Testis (tissue), 3 donors: ENCODE measurements around the gene PRKRIP1. TPM values are rescaled to one million over a fixed set of nuclear protein-coding genes. Genes with fewer than 3 reads are reported as not detected.

ENCODE experiments used
- DNase-seq: peaks from one replicate; pipeline ENCODE4 v3.0.0-alpha.2; 2019
- H3K27ac ChIP-seq, 2 donors: fragments of 200-600 bp; sonication (generic); one replicate each; pipeline ENCODE4 v1.5.1; 2019
- H3K27me3 ChIP-seq: fragments of 200-600 bp; sonication (generic); one replicate; pipeline ENCODE4 v1.5.1; 2019
- H3K36me3 ChIP-seq: fragments of 200-600 bp; sonication (generic); one replicate; pipeline ENCODE4 v1.5.1; 2017; ENCODE audit warnings: low read depth; ENCODE audit errors: missing control alignments
- H3K4me1 ChIP-seq: fragments of 200-600 bp; sonication (generic); one replicate; pipeline ENCODE4 v1.5.1; 2019
- H3K4me3 ChIP-seq, 2 donors: fragments of 200-600 bp; sonication (generic); one replicate each; pipeline ENCODE4 v1.5.1; 2017 to 2019
- H3K9me3 ChIP-seq: fragments of 200-600 bp; sonication (generic); one replicate; pipeline ENCODE4 v1.5.1; 2017
- CTCF ChIP-seq, 3 experiments: fragments of 450-650 bp in 2 of 3; fragments of 200-600 bp in 1 of 3; sonication (generic) in 1 of 3; IDR thresholded peaks; one replicate each; pipeline ENCODE4 v1.5.1; 2016 to 2019; ENCODE audit warnings: antibody characterized with exemption in 3 of 3, mild to moderate bottlenecking in 2 of 3, moderate library complexity in 1 of 3
- POLR2A ChIP-seq: fragments of 450-650 bp; IDR thresholded peaks from one replicate; pipeline ENCODE4 v1.6.1; 2017; ENCODE audit warnings: antibody characterized with exemption, mild to moderate bottlenecking, moderate library complexity
- WGBS, 2 donors: methylation state at CpG; one replicate each; pipeline ENCODE4 v1.1.5; 2018; 5-methylcytosine and 5-hydroxymethylcytosine counted together
- intact Hi-C: fragments of 100-400 bp; cut with DNase I; formaldehyde crosslinking; loops from one replicate; pipeline ENCODE4 v1.15.1; 2023; ENCODE audit warnings: low total_unique reads
- polyA plus RNA-seq: library from polyadenylated mRNA; stranded (reverse); fragments of 350-450 nt; fragmentation: Illumina TruSeq; extraction: RNeasy Lipid Tissue Mini Kit (QIAGEN cat#74804); gene quantifications from one replicate; pipeline ENCODE4 v1.2.3, GENCODE V29; 2014; ENCODE audit warnings: low read depth, low replicate concordance; ENCODE audit not compliant: insufficient read depth
- total RNA-seq, 2 donors: library from RNA; depleted of rRNA; stranded (reverse); fragments of >200 nt; gene quantifications; one replicate each; pipeline ENCODE4 v1.2.3, GENCODE V29; 2016

The PRKRIP1 gene
- total and polyA plus RNA-seq, 3 donors from 2014 or later: 50.8 to 71.1 (median 52.5) TPM

- Histone ChIP-seq H3K27me3 (no peaks in the 10 kb centered on the region), H3K4me3 (no peak overlapping the region)
- DNase-seq: peak; percentile 81
Observed at GRCh38 chr7:102390697-102391484, 5.3 kb upstream of the PRKRIP1 start.

GRCh38 chr7:102392330-102392729 is 3.8 kb upstream of the PRKRIP1 start:
- TF ChIP-seq CTCF (IDR thresholded peaks at IDR 0.05) (no peak), POLR2A (no peak)
- Histone ChIP-seq H3K9me3 (no peaks in the 10 kb centered on the region), H3K4me1 (peaks cover 5% of the 10 kb centered on the region), H3K4me3 (no peak overlapping the region), H3K27me3 (no peaks in the 10 kb centered on the region), H3K27ac (no peak overlapping the region), H3K36me3 (no peaks in the 10 kb centered on the region)
- DNase-seq: no peak
- WGBS, 2 donors: 100% methylated on average over 1 of the region's 1 CpG
- intact Hi-C loops: loop anchor here (5.0 kb wide), 1 partner anchor 110 kb away; no protein-coding TSS in a partner anchor

More at GRCh38 chr7:102390697-102391484, 5.3 kb upstream of the PRKRIP1 start:
- no peaks in the 10 kb centered on the region for H3K4me1 ChIP-seq
- no peak for TF ChIP-seq POLR2A
- peak; percentile 78 to 87 (median 82) for TF ChIP-seq CTCF (IDR thresholded peaks at IDR 0.05)
- intact Hi-C loops: loop anchor here (5.0 kb wide), 1 partner anchor 109 kb away; no protein-coding TSS in a partner anchor
- WGBS, 2 donors: 79 to 80% methylated on average over 9 to 12 of the region's 12 CpGs
- no peaks in the 10 kb centered on the region for H3K9me3 ChIP-seq
- no peak overlapping the region for H3K27ac ChIP-seq
- H3K36me3 ChIP-seq: no peaks in the 10 kb centered on the region

- Histone ChIP-seq H3K36me3 (no peaks in the 10 kb centered on the region), H3K27ac (no peak overlapping the region), H3K4me3 (no peak overlapping the region), H3K4me1 (peaks cover 6% of the 10 kb centered on the region), H3K9me3 (no peaks in the 10 kb centered on the region), H3K27me3 (no peaks in the 10 kb centered on the region)
- WGBS, 2 donors: 90 to 91% methylated on average over 9 of the region's 9 CpGs
- intact Hi-C loops: loop anchor here (5.0 kb wide), 1 partner anchor 111 kb away; no protein-coding TSS in a partner anchor
- no peak for TF ChIP-seq CTCF (IDR thresholded peaks at IDR 0.05)
- no peak for TF ChIP-seq POLR2A
- DNase-seq: no peak
Observed at GRCh38 chr7:102393467-102393866, 2.7 kb upstream of the PRKRIP1 start.

- no peak for DNase-seq
- H3K27me3 ChIP-seq: no peaks in the 10 kb centered on the region
- H3K4me3 ChIP-seq: peak overlapping the region; percentile 71 to 75
- no peaks in the 10 kb centered on the region for H3K9me3 ChIP-seq
- peak overlapping the region; percentile 74 for H3K27ac ChIP-seq
- H3K4me1 ChIP-seq: peaks cover 6% of the 10 kb centered on the region
- intact Hi-C loops: no loop called here
- 8 to 10% methylated on average over 9 of the region's 9 CpGs for WGBS, 2 donors
- no peaks in the 10 kb centered on the region for H3K36me3 ChIP-seq
- TF ChIP-seq POLR2A: no peak
- TF ChIP-seq CTCF (IDR thresholded peaks at IDR 0.05): no peak
Observed at GRCh38 chr7:102395592-102395872, 631 bp upstream of the PRKRIP1 start.

- Histone ChIP-seq H3K4me3 (peak overlapping the region; percentile 71 to 75), H3K27ac (peak overlapping the region; percentile 48 to 74), H3K36me3 (no peaks in the 10 kb centered on the region), H3K4me1 (peaks cover 6% of the 10 kb centered on the region), H3K9me3 (no peaks in the 10 kb centered on the region), H3K27me3 (no peaks in the 10 kb centered on the region)
- 0 to 1% methylated on average over 12 of the region's 12 CpGs for WGBS, 2 donors
- intact Hi-C loops: no loop called here
- no peak for DNase-seq
- TF ChIP-seq CTCF (IDR thresholded peaks at IDR 0.05) (no peak), POLR2A (no peak)
Observed at GRCh38 chr7:102396710-102397019, 502 bp downstream of the PRKRIP1 start.
